ENCODE results near the gene TMEM18.

Gene TMEM18

GRCh38 chr2:708667-709066 is 31.5 kb upstream of the TMEM18 start:
- TF ChIP-seq TAF1 (IDR thresholded peaks at IDR 0.05; ENCODE audit: borderline replicate concordance, insufficient read depth, low read length) (no peak), SIN3A (IDR thresholded peaks at IDR 0.05; ENCODE audit: borderline replicate concordance, insufficient read depth, low read length) (no peak), REST (IDR thresholded peaks at IDR 0.05; ENCODE audit: insufficient read depth in 1 of 2, low read depth in 2 of 2, low read length in 2 of 2) (no peak), POLR2AphosphoS5 (IDR thresholded peaks at IDR 0.05; ENCODE audit: low read depth, low read length) (no peak), FOXP2 (optimal IDR thresholded peaks at IDR 0.05; ENCODE audit: borderline replicate concordance, extremely low read depth, extremely low read length, insufficient read depth) (no peak)

GRCh38 chr2:705971-706511 is 28.8 kb upstream of the TMEM18 start:
- no peak for TF ChIP-seq TAF1 (IDR thresholded peaks at IDR 0.05; ENCODE audit: borderline replicate concordance, insufficient read depth, low read length)
- no peak for TF ChIP-seq REST (IDR thresholded peaks at IDR 0.05; ENCODE audit: insufficient read depth in 1 of 2, low read depth in 2 of 2, low read length in 2 of 2)
- no peak for TF ChIP-seq POLR2AphosphoS5 (IDR thresholded peaks at IDR 0.05; ENCODE audit: low read depth, low read length)
- TF ChIP-seq FOXP2 (optimal IDR thresholded peaks at IDR 0.05; ENCODE audit: borderline replicate concordance, extremely low read depth, extremely low read length, insufficient read depth), result no peak
- TF ChIP-seq SIN3A (IDR thresholded peaks at IDR 0.05; ENCODE audit: borderline replicate concordance, insufficient read depth, low read length), result no peak

- TF ChIP-seq FOXP2 (optimal IDR thresholded peaks at IDR 0.05; ENCODE audit: borderline replicate concordance, extremely low read depth, extremely low read length, insufficient read depth), result no peak
- no peak for TF ChIP-seq SIN3A (IDR thresholded peaks at IDR 0.05; ENCODE audit: borderline replicate concordance, insufficient read depth, low read length)
- no peak for TF ChIP-seq POLR2AphosphoS5 (IDR thresholded peaks at IDR 0.05; ENCODE audit: low read depth, low read length)
- TF ChIP-seq TAF1 (IDR thresholded peaks at IDR 0.05; ENCODE audit: borderline replicate concordance, insufficient read depth, low read length), result no peak
- TF ChIP-seq REST (IDR thresholded peaks at IDR 0.05; ENCODE audit: insufficient read depth in 1 of 2, low read depth in 2 of 2, low read length in 2 of 2), result no peak
Observed at GRCh38 chr2:696999-697627, 19.9 kb upstream of the TMEM18 start.

GRCh38 chr2:696463-696862 is 19.3 kb upstream of the TMEM18 start:
- TF ChIP-seq TAF1 (IDR thresholded peaks at IDR 0.05; ENCODE audit: borderline replicate concordance, insufficient read depth, low read length), result no peak
- no peak for TF ChIP-seq FOXP2 (optimal IDR thresholded peaks at IDR 0.05; ENCODE audit: borderline replicate concordance, extremely low read depth, extremely low read length, insufficient read depth)
- TF ChIP-seq SIN3A (IDR thresholded peaks at IDR 0.05; ENCODE audit: borderline replicate concordance, insufficient read depth, low read length), result no peak

- TF ChIP-seq REST (IDR thresholded peaks at IDR 0.05; ENCODE audit: insufficient read depth in 1 of 2, low read depth in 2 of 2, low read length in 2 of 2) (no peak), POLR2AphosphoS5 (IDR thresholded peaks at IDR 0.05; ENCODE audit: low read depth, low read length) (no peak), SIN3A (IDR thresholded peaks at IDR 0.05; ENCODE audit: borderline replicate concordance, insufficient read depth, low read length) (no peak), TAF1 (IDR thresholded peaks at IDR 0.05; ENCODE audit: borderline replicate concordance, insufficient read depth, low read length) (no peak), FOXP2 (optimal IDR thresholded peaks at IDR 0.05; ENCODE audit: borderline replicate concordance, extremely low read depth, extremely low read length, insufficient read depth) (no peak)
Observed at GRCh38 chr2:694906-695510, 17.8 kb upstream of the TMEM18 start.

Data from PFSK-1 (cell line).